Suprapubic skin (tissue), 3 donors: ENCODE results near the gene JUND.

Source experiments
- CTCF ChIP-seq, 2 donors: fragments of 200-600 bp in 1 of 2; fragments of 450-650 bp in 1 of 2; sonication (generic) in 1 of 2; IDR thresholded peaks; one replicate each; pipeline ENCODE4 v1.5.1; 2016 to 2019; ENCODE audit warnings: antibody characterized with exemption in 2 of 2, mild to moderate bottlenecking in 1 of 2, moderate library complexity in 1 of 2
- EP300 ChIP-seq: sonication (generic); formaldehyde crosslinking; IDR thresholded peaks from one replicate; pipeline ENCODE4 v1.6.1; 2017; ENCODE audit warnings: antibody characterized with exemption
- POLR2A ChIP-seq, 2 donors: fragments of 450-650 bp; IDR thresholded peaks; one replicate each; pipeline ENCODE4 v1.6.1; 2017; ENCODE audit warnings: antibody characterized with exemption in 2 of 2, mild to moderate bottlenecking in 2 of 2, moderate library complexity in 2 of 2

DNA sequence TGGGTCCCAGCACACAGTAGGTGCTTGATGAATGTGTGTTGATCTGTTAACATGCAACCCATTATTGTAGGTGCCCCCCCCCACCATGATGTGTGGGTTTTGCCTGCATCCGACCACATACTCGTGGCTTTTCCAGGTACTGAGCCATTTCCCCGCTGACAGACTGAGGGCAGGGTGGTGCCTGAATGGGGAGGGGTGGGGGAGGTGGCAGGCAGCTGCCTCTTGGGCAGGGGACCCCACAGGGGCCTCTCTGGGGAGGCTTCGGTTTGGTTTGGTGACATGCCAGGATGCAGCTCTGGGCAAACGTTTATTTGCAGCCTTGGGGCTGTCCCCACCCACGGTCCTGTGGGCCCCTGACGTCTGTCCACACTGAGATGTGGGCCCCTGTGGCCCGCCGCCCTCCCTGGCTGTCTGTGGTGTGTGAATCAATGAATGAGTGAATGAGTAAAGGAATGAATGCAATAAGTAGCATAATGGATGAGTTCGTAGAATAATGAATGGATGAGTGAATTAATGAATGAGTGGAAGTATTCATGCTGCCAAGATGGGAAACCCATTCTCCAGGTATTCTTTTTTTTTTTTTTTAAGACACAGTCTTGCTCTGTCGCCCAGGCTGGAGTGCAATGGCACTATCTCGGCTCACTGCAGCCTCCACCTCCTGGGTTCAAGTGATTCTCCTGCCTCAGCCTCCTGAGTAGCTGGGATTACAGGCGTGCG is 9.0 kb upstream of the JUND start:
- TF ChIP-seq CTCF (IDR thresholded peaks at IDR 0.05) (no peak), POLR2A (IDR thresholded peaks at IDR 0.05) (no peak), EP300 (no peak)
